AG04450 (cell line): Measurements from ENCODE around the gene KHDC4. TPM values are rescaled to one million over a fixed set of nuclear protein-coding genes. Genes with fewer than 3 reads are reported as not detected.
A peak's percentile ranks its signal among the peaks of the same experiment; 100 is the strongest.

Experiments
- CTCF ChIA-PET: fragments of 300-600, 350-600 bp; formaldehyde crosslinking; extraction: SDS; loops from one replicate; lab custom pipeline; 2022; ENCODE audit warnings: antibody characterized with exemption, inconsistent platforms; lab: Charles Lee
- POLR2A ChIA-PET: fragments of 350-600 bp; formaldehyde crosslinking; extraction: SDS; loops from one replicate; lab custom pipeline; 2021; ENCODE audit warnings: antibody characterized with exemption, inconsistent platforms; lab: Yijun Ruan, JAX
- DNase-seq: peaks from one replicate; pipeline ENCODE4 v3.0.0-alpha.2; 2011; ENCODE audit warnings: low read depth, low spot score
- H3K27ac ChIP-seq: one replicate; pipeline ENCODE4 v1.5.1; 2012; ENCODE audit warnings: low read depth, low read length, control low read depth
- H3K27me3 ChIP-seq: one replicate; pipeline ENCODE4 v1.6.0; 2012; ENCODE audit warnings: low read length; ENCODE audit not compliant: control insufficient read depth, insufficient read depth
- H3K4me3 ChIP-seq: 2 replicates; pipeline ENCODE4 v1.5.1; 2011; ENCODE audit warnings: mild to moderate bottlenecking, low read depth, low read length, control low read depth
- H3K9me3 ChIP-seq: 2 replicates; pipeline ENCODE4 v1.5.1; 2012; ENCODE audit warnings: low read length; ENCODE audit not compliant: control insufficient read depth, insufficient read depth
- CTCF ChIP-seq: IDR thresholded peaks from 2 replicates; pipeline ENCODE4 v1.5.1; 2011; ENCODE audit warnings: low read depth, low read length, control low read depth, inconsistent platforms
- polyA plus RNA-seq: library from polyadenylated mRNA; depleted of rRNA; stranded (reverse); fragments of >200 nt; gene quantifications from 2 replicates; pipeline ENCODE4 v1.2.3, GENCODE V29; 2011

The KHDC4 gene
- polyA plus RNA-seq, 1 experiment = 39.0 TPM

DNA sequence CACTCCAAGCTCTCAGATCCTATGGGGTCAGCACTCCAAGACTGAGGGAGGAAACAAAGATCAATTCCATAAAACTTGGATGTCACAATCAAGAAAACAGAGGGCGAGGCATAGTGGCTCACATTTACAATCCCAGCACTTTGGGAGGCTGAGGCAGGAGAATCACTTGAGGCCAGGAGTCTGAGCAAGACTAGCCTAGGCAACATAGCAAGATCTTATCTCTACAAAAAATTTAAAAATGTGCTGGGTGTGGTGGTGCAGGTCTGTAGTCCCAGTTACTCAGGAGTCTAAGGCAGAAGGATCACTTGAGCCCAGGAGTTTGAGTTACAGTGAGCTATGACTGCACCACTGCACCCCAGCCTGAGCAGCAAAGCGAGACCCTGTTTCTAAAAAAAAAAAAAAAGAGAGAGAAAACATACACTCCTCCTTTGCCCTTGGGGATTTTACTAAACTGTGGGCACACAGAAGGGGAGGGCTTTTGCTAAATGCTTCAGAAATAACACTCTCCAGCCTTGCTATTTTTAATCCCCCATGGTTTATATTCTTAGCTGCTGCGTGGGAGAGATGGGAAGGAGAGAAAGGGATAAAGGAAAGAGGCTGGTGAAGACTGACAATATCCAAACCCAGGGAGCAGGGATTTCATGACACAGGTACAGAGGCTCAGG, 26.0 kb upstream of the KHDC4 start:
- POLR2A ChIA-PET = interaction anchor here (0.5 to 1.2 kb wide), 4 partner anchors 11 to 427 kb away, joined by 3 to 7 read pairs (median 4); no protein-coding TSS in a partner anchor
- no peaks in the 10 kb centered on the region for H3K27me3 ChIP-seq

GRCh38 chr1:155957411-155957915, 23.2 kb upstream of the KHDC4 start:
- Histone ChIP-seq H3K9me3 (no peaks in the 10 kb centered on the region), H3K27me3 (no peaks in the 10 kb centered on the region), H3K27ac (no peak overlapping the region), H3K4me3 (no peak overlapping the region)
- no peak for DNase-seq
- ChIA-PET CTCF (interaction anchor here (0.7 kb wide), 1 partner anchor 12 kb away, joined by 3 read pairs; no protein-coding TSS in a partner anchor), POLR2A (interaction anchor here (0.7 kb wide), 1 partner anchor 16 kb away, joined by 8 read pairs; no protein-coding TSS in a partner anchor)
- TF ChIP-seq CTCF = no peak

More for the DNA sequence above, 26.0 kb upstream of the KHDC4 start:
- no peak for TF ChIP-seq CTCF
- CTCF ChIA-PET = interaction anchor here (0.6 to 1.0 kb wide), 4 partner anchors 8 to 106 kb away, joined by 3 to 4 read pairs (median 4); no protein-coding TSS in a partner anchor
- Histone ChIP-seq H3K27ac (peak overlapping the region; percentile 52), H3K9me3 (no peaks in the 10 kb centered on the region), H3K4me3 (no peak overlapping the region)
- DNase-seq = no peak

DNA sequence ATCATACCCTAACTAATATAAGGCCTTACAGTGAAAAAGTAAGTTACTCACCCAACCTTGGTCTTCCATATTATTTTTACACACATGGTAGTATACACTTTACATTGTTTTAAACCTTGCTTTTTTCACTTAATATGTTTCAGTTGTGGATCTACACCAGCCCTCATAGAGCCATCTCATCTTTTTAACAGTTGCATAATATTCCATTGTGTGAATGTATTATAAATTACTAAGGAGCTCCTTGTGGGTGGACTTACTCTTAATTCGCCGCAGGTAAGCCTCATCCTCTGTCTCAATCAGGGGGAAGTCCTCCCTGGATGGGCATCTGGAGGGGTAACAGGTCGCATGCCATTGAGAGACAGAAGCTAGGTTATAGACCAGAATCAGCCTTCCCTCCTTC, 20.4 kb upstream of the KHDC4 start:
- Histone ChIP-seq H3K27ac (no peak overlapping the region), H3K9me3 (no peaks in the 10 kb centered on the region; the same call in 1 of the 2 replicates), H3K4me3 (no peak overlapping the region), H3K27me3 (no peaks in the 10 kb centered on the region)
- DNase-seq = no peak
- ChIA-PET CTCF (interaction anchor here (0.6 to 0.9 kb wide), 2 partner anchors 19 to 35 kb away, joined by 4 to 5 read pairs; no protein-coding TSS in a partner anchor), POLR2A (no interaction called here)
- no peak for TF ChIP-seq CTCF

DNA sequence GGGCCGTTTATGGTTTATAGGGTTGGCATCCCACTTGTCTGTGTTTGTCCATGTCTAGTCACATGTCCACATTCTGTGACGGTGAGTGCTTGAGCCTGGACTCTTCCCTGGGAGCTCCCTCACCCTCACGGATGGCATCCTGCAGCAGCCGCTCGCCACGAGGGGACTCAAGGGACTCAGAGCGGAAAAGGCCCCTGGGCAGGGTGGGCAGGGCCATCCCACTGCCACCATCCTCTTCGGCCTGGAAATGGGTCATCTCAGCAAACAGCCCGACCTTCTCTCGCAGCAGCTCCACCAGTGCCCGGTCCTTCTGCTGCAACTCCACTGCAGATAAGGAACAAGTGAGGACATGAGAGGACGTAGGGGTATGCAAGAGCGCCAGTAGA, 18.3 kb upstream of the KHDC4 start:
- Histone ChIP-seq H3K27me3 (no peaks in the 10 kb centered on the region), H3K27ac (no peak overlapping the region), H3K4me3 (no peak overlapping the region), H3K9me3 (no peaks in the 10 kb centered on the region; the same call in 1 of the 2 replicates)
- TF ChIP-seq CTCF = no peak
- DNase-seq = no peak
- ChIA-PET CTCF (interaction anchor here (0.5 to 0.7 kb wide), 2 partner anchors 8 to 37 kb away, joined by 4 read pairs; no protein-coding TSS in a partner anchor), POLR2A (no interaction called here)
